ENCODE measurements around the gene RAB38. TPM values are rescaled to one million over a fixed set of nuclear protein-coding genes. Genes with fewer than 3 reads are reported as not detected.

Gene RAB38
- total RNA-seq, 3 donors from 2014 or later (not counting 1 experiment from before 2014, with no cell fraction given) = 4.0 to 10.9 (median 5.4) TPM

DNA sequence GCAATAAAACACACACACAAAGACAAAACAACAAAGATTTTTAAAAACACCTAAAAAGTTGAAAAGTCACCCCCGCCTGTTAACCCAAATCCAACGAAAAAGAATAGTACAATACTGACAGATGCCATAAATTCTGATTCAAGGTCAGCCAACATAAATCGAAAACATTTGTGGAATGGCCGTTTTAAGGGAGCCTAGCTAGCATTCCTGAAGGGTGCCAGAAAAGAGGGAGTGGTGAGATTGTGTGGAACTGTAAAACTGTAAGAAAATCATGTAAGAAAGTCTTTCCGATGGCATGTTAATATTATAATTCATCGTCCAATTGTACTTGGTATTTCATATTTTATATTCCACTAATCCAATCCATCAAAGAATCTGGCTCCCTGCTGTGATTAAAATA, 75.1 kb downstream of the RAB38 start:
- TF ChIP-seq, protein P1, sequence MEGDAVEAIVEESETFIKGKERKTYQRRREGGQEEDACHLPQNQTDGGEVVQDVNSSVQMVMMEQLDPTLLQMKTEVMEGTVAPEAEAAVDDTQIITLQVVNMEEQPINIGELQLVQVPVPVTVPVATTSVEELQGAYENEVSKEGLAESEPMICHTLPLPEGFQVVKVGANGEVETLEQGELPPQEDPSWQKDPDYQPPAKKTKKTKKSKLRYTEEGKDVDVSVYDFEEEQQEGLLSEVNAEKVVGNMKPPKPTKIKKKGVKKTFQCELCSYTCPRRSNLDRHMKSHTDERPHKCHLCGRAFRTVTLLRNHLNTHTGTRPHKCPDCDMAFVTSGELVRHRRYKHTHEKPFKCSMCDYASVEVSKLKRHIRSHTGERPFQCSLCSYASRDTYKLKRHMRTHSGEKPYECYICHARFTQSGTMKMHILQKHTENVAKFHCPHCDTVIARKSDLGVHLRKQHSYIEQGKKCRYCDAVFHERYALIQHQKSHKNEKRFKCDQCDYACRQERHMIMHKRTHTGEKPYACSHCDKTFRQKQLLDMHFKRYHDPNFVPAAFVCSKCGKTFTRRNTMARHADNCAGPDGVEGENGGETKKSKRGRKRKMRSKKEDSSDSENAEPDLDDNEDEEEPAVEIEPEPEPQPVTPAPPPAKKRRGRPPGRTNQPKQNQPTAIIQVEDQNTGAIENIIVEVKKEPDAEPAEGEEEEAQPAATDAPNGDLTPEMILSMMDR (IDR thresholded peaks at IDR 0.05) = no peak
- H3K27ac ChIP-seq (ENCODE audit: low read length) = no peak overlapping the region
- no peaks in the 10 kb centered on the region for H3K27me3 ChIP-seq (ENCODE audit: control insufficient read depth, insufficient read depth, low read length)
- H3K9me3 Mint-ChIP-seq = no peaks in the 10 kb centered on the region
- H3K27ac Mint-ChIP-seq = no peak overlapping the region
- WGBS (ENCODE audit: insufficient coverage) = 86% methylated on average over 4 of the region's 6 CpGs
- no peaks in the 10 kb centered on the region for H3K36me3 Mint-ChIP-seq
- H3K4me3 ChIP-seq (ENCODE audit: low read length) = no peak overlapping the region
- no peaks in the 10 kb centered on the region for H3K36me3 ChIP-seq (ENCODE audit: control insufficient read depth, insufficient read depth, low read length)
- ATAC-seq (no peak), DNase-seq (no peak)
- H3K4me1 ChIP-seq (ENCODE audit: control insufficient read depth, insufficient read depth, low read length) = no peaks in the 10 kb centered on the region
- H3K9me3 ChIP-seq (ENCODE audit: control insufficient read depth, insufficient read depth, low read length) = no peaks in the 10 kb centered on the region
- H3K27me3 Mint-ChIP-seq (ENCODE audit: low read depth in 2 of 2) = no peaks in the 10 kb centered on the region
- intact Hi-C loops (cut with micrococcal nuclease) = no loop called here
- no peak overlapping the region for H3K4me3 Mint-ChIP-seq
- H3K4me1 Mint-ChIP-seq = no peaks in the 10 kb centered on the region

DNA sequence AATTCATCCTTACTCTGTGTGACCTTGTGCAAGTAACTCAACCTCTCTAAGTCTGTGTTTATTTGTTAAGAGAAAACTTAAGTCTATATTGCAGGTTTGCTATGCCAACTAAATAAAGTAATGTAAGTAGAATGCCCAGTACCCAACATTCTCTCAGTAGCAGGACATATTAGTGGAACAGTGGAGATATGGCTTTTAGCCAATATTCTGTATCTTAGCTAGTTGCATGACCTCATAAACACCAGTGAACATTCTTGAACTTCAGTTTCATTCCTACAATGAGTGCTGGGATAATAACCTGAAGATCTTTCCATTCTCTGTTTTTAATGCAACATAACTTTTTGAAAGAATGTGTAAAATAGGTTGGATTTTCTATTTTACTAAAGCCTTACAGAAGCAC, 77.0 kb downstream of the RAB38 start:
- Histone ChIP-seq H3K36me3 (ENCODE audit: control insufficient read depth, insufficient read depth, low read length) (no peaks in the 10 kb centered on the region), H3K4me3 (ENCODE audit: low read length) (no peak overlapping the region), H3K4me1 (ENCODE audit: control insufficient read depth, insufficient read depth, low read length) (no peaks in the 10 kb centered on the region), H3K9me3 (ENCODE audit: control insufficient read depth, insufficient read depth, low read length) (no peaks in the 10 kb centered on the region), H3K27me3 (ENCODE audit: control insufficient read depth, insufficient read depth, low read length) (no peaks in the 10 kb centered on the region), H3K27ac (ENCODE audit: low read length) (no peak overlapping the region)
- DNase-seq = no peak
- no peak for ATAC-seq
- H3K4me1 Mint-ChIP-seq = no peaks in the 10 kb centered on the region
- H3K4me3 Mint-ChIP-seq = no peak overlapping the region
- intact Hi-C loops (cut with micrococcal nuclease) = no loop called here
- no peaks in the 10 kb centered on the region for H3K36me3 Mint-ChIP-seq
- TF ChIP-seq, protein P1 (IDR thresholded peaks at IDR 0.05) = no peak
- no peak overlapping the region for H3K27ac Mint-ChIP-seq
- H3K27me3 Mint-ChIP-seq (ENCODE audit: low read depth in 2 of 2) = no peaks in the 10 kb centered on the region
- H3K9me3 Mint-ChIP-seq = no peaks in the 10 kb centered on the region

DNA sequence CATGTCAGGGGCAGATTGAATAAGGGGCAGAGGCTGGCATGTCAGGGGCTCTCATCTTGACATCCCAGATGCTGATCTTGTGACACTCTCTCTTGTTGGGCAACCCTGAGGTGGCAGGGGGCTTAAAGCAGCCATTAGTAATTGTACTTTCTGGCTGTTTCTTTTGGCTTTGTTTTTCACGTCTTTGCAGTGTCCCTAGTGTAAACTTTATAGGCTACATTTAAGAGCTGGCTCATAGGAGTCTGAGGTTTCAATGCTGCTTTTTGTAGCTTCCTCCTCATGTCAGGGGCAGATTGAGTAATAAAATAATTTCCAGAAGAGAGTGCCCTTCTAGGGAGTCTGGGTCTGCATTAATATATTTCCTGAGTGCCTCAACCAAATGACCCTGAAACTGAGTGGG, 86.1 kb downstream of the RAB38 start:
- H3K36me3 Mint-ChIP-seq = no peaks in the 10 kb centered on the region
- Histone ChIP-seq H3K36me3 (ENCODE audit: control insufficient read depth, insufficient read depth, low read length) (no peaks in the 10 kb centered on the region), H3K9me3 (ENCODE audit: control insufficient read depth, insufficient read depth, low read length) (no peaks in the 10 kb centered on the region), H3K4me1 (ENCODE audit: control insufficient read depth, insufficient read depth, low read length) (no peaks in the 10 kb centered on the region), H3K27ac (ENCODE audit: low read length) (no peak overlapping the region), H3K27me3 (ENCODE audit: control insufficient read depth, insufficient read depth, low read length) (no peaks in the 10 kb centered on the region), H3K4me3 (ENCODE audit: low read length) (no peak overlapping the region)
- H3K9me3 Mint-ChIP-seq = no peaks in the 10 kb centered on the region
- WGBS (ENCODE audit: insufficient coverage) = 100% methylated on average over 1 of the region's 1 CpG
- no peak for ATAC-seq
- H3K27ac Mint-ChIP-seq = no peak overlapping the region
- intact Hi-C loops (cut with micrococcal nuclease) = no loop called here
- DNase-seq = no peak
- TF ChIP-seq, protein P1 (IDR thresholded peaks at IDR 0.05) = no peak
- H3K27me3 Mint-ChIP-seq (ENCODE audit: low read depth in 2 of 2) = peaks cover 4 to 10% of the 10 kb centered on the region in 2 donors
- H3K4me3 Mint-ChIP-seq = no peak overlapping the region
- no peaks in the 10 kb centered on the region for H3K4me1 Mint-ChIP-seq

DNA sequence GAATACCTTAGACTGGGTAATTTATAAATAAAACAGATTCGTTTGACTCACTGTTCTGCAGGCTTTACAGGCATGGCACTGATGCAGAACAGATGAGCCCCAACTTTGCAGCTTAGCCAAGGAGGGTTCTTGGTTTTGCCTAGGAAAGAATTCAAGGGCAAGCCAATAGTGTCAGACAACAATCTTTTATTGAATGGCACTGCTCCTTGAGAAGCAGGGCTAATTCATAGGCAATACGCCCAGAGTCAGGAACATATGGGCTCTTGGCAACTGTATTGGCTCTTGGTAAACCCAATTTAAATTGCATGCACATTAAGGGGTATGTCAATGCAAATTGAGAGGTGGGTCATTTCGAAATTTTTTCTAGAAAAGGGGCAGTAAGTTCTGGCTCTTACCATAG, 87.9 kb downstream of the RAB38 start:
- Histone ChIP-seq H3K36me3 (ENCODE audit: control insufficient read depth, insufficient read depth, low read length) (no peaks in the 10 kb centered on the region), H3K9me3 (ENCODE audit: control insufficient read depth, insufficient read depth, low read length) (no peaks in the 10 kb centered on the region), H3K27ac (ENCODE audit: low read length) (no peak overlapping the region), H3K27me3 (ENCODE audit: control insufficient read depth, insufficient read depth, low read length) (no peaks in the 10 kb centered on the region), H3K4me3 (ENCODE audit: low read length) (no peak overlapping the region), H3K4me1 (ENCODE audit: control insufficient read depth, insufficient read depth, low read length) (no peaks in the 10 kb centered on the region)
- Mint-ChIP-seq H3K27me3 (ENCODE audit: low read depth in 2 of 2) (peaks cover 7 to 13% of the 10 kb centered on the region in 2 donors), H3K36me3 (no peaks in the 10 kb centered on the region), H3K4me3 (no peak overlapping the region), H3K9me3 (no peaks in the 10 kb centered on the region), H3K4me1 (no peaks in the 10 kb centered on the region), H3K27ac (no peak overlapping the region)
- 65% methylated on average over 3 of the region's 3 CpGs for WGBS (ENCODE audit: insufficient coverage)
- DNase-seq (no peak), ATAC-seq (no peak)
- TF ChIP-seq, protein P1 (IDR thresholded peaks at IDR 0.05) = no peak
- intact Hi-C loops (cut with micrococcal nuclease) = no loop called here
